H1 (cell line): ENCODE measurements around the gene SHLD1. TPM values are rescaled to one million over a fixed set of nuclear protein-coding genes. Genes with fewer than 3 reads are reported as not detected.
A peak's percentile ranks its signal among the peaks of the same experiment; 100 is the strongest.

ENCODE experiments used
- CTCF ChIA-PET: fragments of 300-600 bp; sonication (Branson Sonifier 250); formaldehyde crosslinking; loops from one replicate; lab custom pipeline; 2021; ENCODE audit not compliant: partially characterized antibody; lab: Charles Lee
- POLR2A ChIA-PET: fragments of 300-600 bp; sonication (Branson Sonifier 250); formaldehyde crosslinking; loops from one replicate; lab custom pipeline; 2021; ENCODE audit warnings: inconsistent platforms; ENCODE audit not compliant: partially characterized antibody; lab: Charles Lee
- DNase-seq, 2 experiments: peaks; one replicate each; pipeline versions ENCODE4 v3.0.0 to v3.0.0-alpha.2; 2010 to 2022; ENCODE audit warnings: low spot score in 2 of 2, low read depth in 1 of 2, mixed read lengths in 1 of 2
- FAIRE-seq: peaks from 2 replicates; lab custom pipeline; 2011; peaks lifted over from hg19 to GRCh38; lab: Jason Lieb, UNC
- H2AFZ ChIP-seq: 2 replicates; pipeline ENCODE4 v1.8.1; 2012; ENCODE audit warnings: low read length, inconsistent platforms
- H2AK5ac ChIP-seq: 2 replicates; pipeline ENCODE4 v1.6.1; 2013; ENCODE audit warnings: low read depth, low read length
- H2BK120ac ChIP-seq: replicated peaks from 2 replicates; pipeline ENCODE3; 2013; ENCODE audit warnings: low read depth, low read length, inconsistent platforms
- H2BK12ac ChIP-seq: 2 replicates; pipeline ENCODE4 v1.6.1; 2013; ENCODE audit warnings: low read depth, low read length
- H2BK15ac ChIP-seq: 2 replicates; pipeline ENCODE4 v1.6.1; 2013; ENCODE audit warnings: low read length
- H2BK20ac ChIP-seq: 2 replicates; pipeline ENCODE4 v1.6.1; 2013; ENCODE audit warnings: low read length
- H2BK5ac ChIP-seq: 2 replicates; pipeline ENCODE4 v1.6.1; 2013; ENCODE audit warnings: low read depth, low read length
- H3K14ac ChIP-seq: 2 replicates; pipeline ENCODE4 v1.6.1; 2013; ENCODE audit warnings: inconsistent platforms; ENCODE audit not compliant: insufficient read length
- H3K18ac ChIP-seq: 2 replicates; pipeline ENCODE4 v1.6.1; 2013; ENCODE audit warnings: low read length; ENCODE audit errors: extremely low read depth
- H3K23ac ChIP-seq: 2 replicates; pipeline ENCODE4 v1.6.1; 2013; ENCODE audit warnings: inconsistent platforms; ENCODE audit not compliant: insufficient read length
- H3K23me2 ChIP-seq: 2 replicates; pipeline ENCODE4 v1.6.1; 2013; ENCODE audit warnings: low read depth, low read length
- H3K27ac ChIP-seq: 2 replicates; pipeline ENCODE4 v1.6.1; 2011; ENCODE audit warnings: low read depth, low read length, inconsistent platforms
- H3K27me3 ChIP-seq, 4 experiments: replicated peaks in 1 of 4; 1 replicate in 1 of 4; 2 replicates in 3 of 4; pipeline versions ENCODE4 v1.6.1 to v1.8.1; 2011 to 2013; ENCODE audit warnings: low read length in 3 of 4, mild to moderate bottlenecking in 3 of 4, inconsistent platforms in 2 of 4, mixed read lengths in 2 of 4, moderate library complexity in 1 of 4; ENCODE audit not compliant: control insufficient read depth in 3 of 4, insufficient read depth in 3 of 4; ENCODE audit errors: extremely low read depth in 1 of 4
- H3K36me3 ChIP-seq, 4 experiments: 2 replicates each; pipeline versions ENCODE4 v1.6.1 to v1.8.1; 2011 to 2013; ENCODE audit warnings: mild to moderate bottlenecking in 4 of 4, low read length in 3 of 4, moderate library complexity in 2 of 4, control low read depth in 1 of 4, inconsistent platforms in 1 of 4; ENCODE audit not compliant: insufficient read depth in 4 of 4, control insufficient read depth in 2 of 4
- H3K4ac ChIP-seq: replicated peaks from 2 replicates; pipeline ENCODE3; 2013; ENCODE audit warnings: low read length, low read depth, mixed read lengths, inconsistent platforms; ENCODE audit not compliant: insufficient read length
- H3K4me1 ChIP-seq, 4 experiments: replicated peaks in 1 of 4; 1 replicate in 1 of 4; 2 replicates in 3 of 4; pipeline versions ENCODE4 v1.6.1 to v1.8.1; 2011 to 2013; ENCODE audit warnings: low read length in 3 of 4, inconsistent platforms in 2 of 4, mixed read lengths in 1 of 4; ENCODE audit not compliant: insufficient read depth in 4 of 4, control insufficient read depth in 3 of 4
- H3K4me2 ChIP-seq, 2 experiments: 2 replicates each; pipeline versions ENCODE4 v1.6.1 to v1.8.1; 2011 to 2013; ENCODE audit warnings: low read depth in 2 of 2, low read length in 2 of 2, control low read depth in 1 of 2, inconsistent platforms in 1 of 2, mild to moderate bottlenecking in 1 of 2; ENCODE audit not compliant: insufficient read depth in 1 of 2
- H3K4me3 ChIP-seq, 4 experiments: fragments of 200-600, 300-600 bp in 1 of 4; sonication (generic), shearing (Covaris generic), sonication (Bioruptor Twin) in 1 of 4; 2 replicates each; pipeline versions ENCODE4 v1.5.1 to v1.8.1; 2011 to 2016; ENCODE audit warnings: low read length in 4 of 4, low read depth in 3 of 4, control low read depth in 2 of 4, inconsistent platforms in 2 of 4, mild to moderate bottlenecking in 2 of 4, mixed read lengths in 1 of 4, moderate library complexity in 1 of 4; ENCODE audit not compliant: insufficient read depth in 2 of 4; ENCODE audit errors: extremely low read depth in 1 of 4
- H3K56ac ChIP-seq: replicated peaks from 2 replicates; pipeline ENCODE3; 2013; ENCODE audit warnings: low read depth, mild to moderate bottlenecking, mixed read lengths, low read length, inconsistent platforms; ENCODE audit not compliant: insufficient read length
- H3K79me1 ChIP-seq: 2 replicates; pipeline ENCODE4 v1.6.1; 2013; ENCODE audit warnings: low read depth, low read length, control low read depth
- H3K79me2 ChIP-seq, 2 experiments: 2 replicates each; pipeline versions ENCODE4 v1.6.1 to v1.8.1; 2012 to 2013; ENCODE audit warnings: low read length in 2 of 2, mild to moderate bottlenecking in 2 of 2, inconsistent platforms in 1 of 2; ENCODE audit not compliant: insufficient read depth in 2 of 2, control insufficient read depth in 1 of 2
- H3K9ac ChIP-seq, 4 experiments: replicated peaks in 1 of 4; 1 replicate in 1 of 4; 2 replicates in 3 of 4; pipeline versions ENCODE4 v1.6.1 to v1.8.1; 2011 to 2013; ENCODE audit warnings: low read depth in 3 of 4, low read length in 3 of 4, control low read depth in 2 of 4, mild to moderate bottlenecking in 2 of 4, moderate library complexity in 2 of 4, inconsistent platforms in 1 of 4; ENCODE audit errors: extremely low read depth in 1 of 4
- H3K9me3 ChIP-seq, 2 experiments: 2 replicates each; pipeline versions ENCODE4 v1.6.1 to v1.8.1; 2012 to 2013; ENCODE audit warnings: mild to moderate bottlenecking in 2 of 2, moderate library complexity in 2 of 2, control low read depth in 1 of 2, inconsistent platforms in 1 of 2, low read depth in 1 of 2, low read length in 1 of 2, mixed read lengths in 1 of 2; ENCODE audit not compliant: insufficient read depth in 2 of 2
- H4K20me1 ChIP-seq, 2 experiments: replicated peaks in 1 of 2; 2 replicates each; pipeline versions ENCODE3 to v1.8.1; 2011 to 2013; ENCODE audit warnings: inconsistent platforms in 2 of 2, low read length in 2 of 2, mild to moderate bottlenecking in 1 of 2; ENCODE audit not compliant: insufficient read depth in 2 of 2, control insufficient read depth in 1 of 2
- H4K5ac ChIP-seq: 2 replicates; pipeline ENCODE4 v1.6.1; 2013; ENCODE audit warnings: low read length, low read depth, mixed read lengths, inconsistent platforms; ENCODE audit not compliant: insufficient read length
- H4K8ac ChIP-seq: 2 replicates; pipeline ENCODE4 v1.8.0; 2013; ENCODE audit warnings: mild to moderate bottlenecking, moderate library complexity, low read length, inconsistent platforms; ENCODE audit not compliant: insufficient read depth; ENCODE audit errors: extremely low read depth
- H4K91ac ChIP-seq: replicated peaks from 2 replicates; pipeline ENCODE3; 2013; ENCODE audit warnings: low read length, mixed read lengths, inconsistent platforms; ENCODE audit not compliant: insufficient read length
- GTF2F1 ChIP-seq: IDR thresholded peaks from 2 replicates; pipeline ENCODE4 v1.6.1; 2012; ENCODE audit warnings: low read depth, low read length, improper control_type of control experiment, borderline replicate concordance
- SIRT6 ChIP-seq: IDR thresholded peaks from one replicate; pipeline ENCODE4 v1.7.1; 2012; ENCODE audit warnings: low read length, inconsistent platforms
- SUZ12 ChIP-seq: fragments of 200-600 bp; sonication (generic); IDR thresholded peaks from 2 replicates; pipeline ENCODE4 v1.6.1; 2012; ENCODE audit warnings: mild to moderate bottlenecking, inconsistent platforms, low read length, moderate library complexity, mixed read lengths
- WGBS, 2 experiments: shearing (Covaris generic) in 1 of 2; methylation state at CpG; one replicate each; pipeline versions ENCODE4 v1.1.6 to v1.1.7; 2013 to 2015; ENCODE audit warnings: low lambda C conversion rate in 2 of 2, mixed read lengths in 2 of 2, inconsistent platforms in 1 of 2, low coverage in 1 of 2, missing lambda C conversion rate in 1 of 2; ENCODE audit not compliant: insufficient replicate concordance in 2 of 2, insufficient coverage in 1 of 2, insufficient read length in 1 of 2; ENCODE audit errors: extremely low coverage in 1 of 2, missing lambda C conversion rate in 1 of 2; 5-methylcytosine and 5-hydroxymethylcytosine counted together
- polyA plus RNA-seq, 7 experiments: library from polyadenylated mRNA; depleted of rRNA in 3 of 7; stranded (reverse) in 5 of 7; unstranded in 2 of 7; fragments of >200 nt in 5 of 7; fragments of 200-250 nt in 2 of 7; gene quantifications; 1 replicate in 5 of 7; 2 replicates in 1 of 7; 4 replicates in 1 of 7; pipeline versions ENCODE4 v1.2.1 to v1.2.3, GENCODE V29; 2011 to 2013; ENCODE audit warnings: missing spikeins in 2 of 7, mixed read lengths in 2 of 7
- total RNA-seq: library from RNA; stranded (reverse); fragmentation: NEBNext Ultra II Directional; extraction: Animal tissue kit (Norgen Biotek cat#: 25700); gene quantifications from 2 replicates; pipeline ENCODE4 v1.2.1, GENCODE V29; 2021

SHLD1 gene
- total and polyA plus RNA-seq, 2 of the 8 experiments (the other 6 are each of a cell fraction or from before 2014, with no cell fraction given): 4.2 to 6.5 TPM

DNA sequence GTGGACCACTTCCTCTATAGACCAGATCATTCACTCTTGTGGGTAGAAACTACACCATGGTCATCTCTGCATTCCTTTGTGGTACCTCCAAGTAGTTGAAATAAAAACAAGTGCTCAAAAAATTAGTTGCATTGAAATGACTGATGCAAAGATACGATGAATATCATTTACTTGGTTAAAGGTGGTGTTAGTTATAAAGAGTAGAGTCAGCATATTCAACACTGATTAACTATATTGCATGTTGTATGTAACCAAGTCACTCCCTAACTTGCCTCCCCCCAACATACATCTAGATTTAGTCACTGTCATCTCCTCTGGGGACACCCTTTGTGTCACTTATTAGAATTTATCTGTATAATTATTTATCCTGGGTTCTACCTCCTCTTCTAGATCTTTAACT lies 77.7 kb downstream of the SHLD1 start:
- no peak overlapping the region for H2AK5ac ChIP-seq
- H2BK120ac ChIP-seq: no peak overlapping the region
- H3K23ac ChIP-seq: no peak overlapping the region
- H4K91ac ChIP-seq: no peak overlapping the region
- no peaks in the 10 kb centered on the region for H3K9me3 ChIP-seq
- no peak overlapping the region for H3K4ac ChIP-seq
- no peak overlapping the region for H3K56ac ChIP-seq
- H3K4me3 ChIP-seq: no peak overlapping the region
- H3K23me2 ChIP-seq: no peaks in the 10 kb centered on the region
- no peak overlapping the region for H2BK15ac ChIP-seq
- no peak for TF ChIP-seq SUZ12
- TF ChIP-seq GTF2F1: no peak
- TF ChIP-seq SIRT6: no peak
- H2BK5ac ChIP-seq: no peak overlapping the region
- whole genome bisulfite sequencing, 2 experiments: 86% methylated on average over 1 of the region's 1 CpG; no CpG with 5 or more reads in 1 of the 2 experiments
- FAIRE-seq: no peak
- no peak overlapping the region for H2AFZ ChIP-seq
- no peak overlapping the region for H3K18ac ChIP-seq
- H4K20me1 ChIP-seq: no peaks in the 10 kb centered on the region
- H2BK12ac ChIP-seq: 0 out of 2 replicates have a peak overlapping the region, but pooled peaks have one; percentile 55
- H3K27me3 ChIP-seq: peaks cover 0 to 3% (median 0%) of the 10 kb centered on the region in 4 experiments; a peak in 2 of 7 replicates
- no peak overlapping the region for H4K8ac ChIP-seq
- H3K14ac ChIP-seq: no peak overlapping the region
- POLR2A ChIA-PET: no interaction called here
- no peak overlapping the region for H2BK20ac ChIP-seq
- CTCF ChIA-PET: interaction anchor here (1.6 to 1.7 kb wide), 3 partner anchors 13 to 39 kb away, joined by 3 to 5 read pairs (median 3); no protein-coding TSS in a partner anchor
- no peaks in the 10 kb centered on the region for H3K79me1 ChIP-seq
- no peak overlapping the region for H3K9ac ChIP-seq
- H3K27ac ChIP-seq: no peak overlapping the region
- no peak for DNase-seq
- no peak overlapping the region for H4K5ac ChIP-seq
- no peaks in the 10 kb centered on the region for H3K79me2 ChIP-seq
- no peaks in the 10 kb centered on the region for H3K36me3 ChIP-seq
- H3K4me1 ChIP-seq: peaks cover 0 to 5% (median 4%) of the 10 kb centered on the region in 4 experiments
- no peak overlapping the region for H3K4me2 ChIP-seq
